Psoas muscle (tissue), 8 donors: ENCODE results near the gene URM1. TPM values are rescaled to one million over a fixed set of nuclear protein-coding genes. Genes with fewer than 3 reads are reported as not detected.

Experiments
- ATAC-seq, 4 donors: fragments of 200-7000 bp; cut with Tn5 transposase; one replicate each; pipeline ENCODE4 v1.9.1; 2020; ENCODE audit warnings: moderate library complexity in 3 of 4, mild to moderate bottlenecking in 2 of 4
- DNase-seq, 2 donors: peaks; one replicate each; pipeline ENCODE4 v3.0.0-alpha.2; 2020
- H3K27ac ChIP-seq: fragments of 200-600 bp; one replicate; pipeline ENCODE4 v1.8.0; 2022
- H3K27me3 ChIP-seq, 3 donors: fragments of 200-600 bp in 1 of 3; one replicate each; pipeline versions ENCODE4 v1.6.1 to v1.8.0; 2013 to 2022; ENCODE audit warnings: low read length in 2 of 3, mild to moderate bottlenecking in 2 of 3, moderate library complexity in 1 of 3; ENCODE audit not compliant: insufficient read depth in 3 of 3
- H3K36me3 ChIP-seq, 2 donors: fragments of 200-600 bp in 1 of 2; one replicate each; pipeline versions ENCODE4 v1.6.1 to v1.8.0; 2013 to 2022; ENCODE audit warnings: low read depth in 1 of 2, mild to moderate bottlenecking in 1 of 2, moderate library complexity in 1 of 2; ENCODE audit not compliant: insufficient read depth in 1 of 2
- H3K4me1 ChIP-seq: fragments of 200-600 bp; one replicate; pipeline ENCODE4 v1.8.0; 2022
- H3K4me3 ChIP-seq: fragments of 200-600 bp; one replicate; pipeline ENCODE4 v1.8.0; 2022; ENCODE audit warnings: mild to moderate bottlenecking
- H3K9me3 ChIP-seq: fragments of 200-600 bp; one replicate; pipeline ENCODE4 v1.8.0; 2022
- CTCF ChIP-seq: fragments of 200-600 bp; IDR thresholded peaks from one replicate; pipeline ENCODE4 v1.8.0; 2022; ENCODE audit warnings: antibody characterized with exemption
- WGBS, 3 donors: extraction: QIAGEN DNeasy Blood & Tissue Kit; methylation state at CpG; one replicate each; pipeline versions ENCODE4 v1.1.6 to v1.1.7; 2013; 5-methylcytosine and 5-hydroxymethylcytosine counted together
- intact Hi-C, 2 donors: fragments of 100-400 bp; cut with DNase I; formaldehyde crosslinking; loops; one replicate each; pipeline versions ENCODE4 v1.11.0 to v1.14.2; 2022
- polyA plus RNA-seq, 3 donors: library from polyadenylated mRNA; stranded (reverse); fragments of 200-250 nt; gene quantifications; one replicate each; pipeline ENCODE4 v1.2.3, GENCODE V29; 2013
- total RNA-seq, 4 donors: library from RNA; stranded (reverse); fragmentation: NEBNext Ultra II Directional in 2 of 4; extraction: Animal tissue kit (Norgen Biotek cat#: 25700) in 2 of 4; gene quantifications; one replicate each; pipeline versions ENCODE4 v1.2.1 to v1.2.4, GENCODE V29; 2021 to 2023
- donor health status: healthy with polysubstance abuse.
- donor health status: DM: no; HTN: no; CAD: no; lungs with moderate emphysema.
- donor health status: Bipolar disorder and iron deficiency.
- donor health status: healthy.
- donor health status: DM: yes; HTN: yes; CAD: no.
- donor health status: DM: no; HTN: no; CAD: no.
- donor health status: DM: no; HTN: no; CAD: no.
- donor health status: DM: yes; HTN: yes; CAD: no.

Gene URM1
- total and polyA plus RNA-seq, 7 donors: 34.5 to 111 (median 57.9) TPM

- intact Hi-C loops: no loop called here
- peaks cover 12 to 84% of the 10 kb centered on the region in 2 donors for H3K36me3 ChIP-seq
- DNase-seq: no peak
- H3K27me3 ChIP-seq: no peaks in the 10 kb centered on the region
- no peak overlapping the region for H3K4me3 ChIP-seq
- no peaks in the 10 kb centered on the region for H3K9me3 ChIP-seq
- H3K4me1 ChIP-seq: no peaks in the 10 kb centered on the region
- ATAC-seq: no peak
- TF ChIP-seq CTCF: no peak
- no peak overlapping the region for H3K27ac ChIP-seq
- 85 to 93% (median 90%) methylated on average over 7 of the region's 7 CpGs for WGBS, 3 donors
These were observed 13.8 kb downstream of the URM1 start for GRCh38 chr9:128384801-128385495.

- intact Hi-C loops: no loop called here
- no peak overlapping the region for H3K27ac ChIP-seq
- no peaks in the 10 kb centered on the region for H3K27me3 ChIP-seq
- ATAC-seq (no peak), DNase-seq (no peak)
- WGBS, 3 donors: 72 to 83% (median 79%) methylated on average over 18 of the region's 18 CpGs
- no peak for TF ChIP-seq CTCF
- H3K9me3 ChIP-seq: no peaks in the 10 kb centered on the region
- H3K4me1 ChIP-seq: no peaks in the 10 kb centered on the region
- peaks cover 12 to 82% of the 10 kb centered on the region in 2 donors for H3K36me3 ChIP-seq
- H3K4me3 ChIP-seq: no peak overlapping the region
These were observed 14.6 kb downstream of the URM1 start for GRCh38 chr9:128385496-128386460.

GRCh38 chr9:128388150-128388549 is 17.0 kb downstream of the URM1 start:
- WGBS, 3 donors: 89 to 91% (median 90%) methylated on average over 10 of the region's 10 CpGs
- Histone ChIP-seq H3K9me3 (no peaks in the 10 kb centered on the region), H3K36me3 (peaks cover 12 to 83% of the 10 kb centered on the region in 2 donors), H3K4me3 (no peak overlapping the region), H3K4me1 (no peaks in the 10 kb centered on the region), H3K27me3 (no peaks in the 10 kb centered on the region), H3K27ac (no peak overlapping the region)
- DNase-seq (no peak), ATAC-seq (no peak)
- intact Hi-C loops: no loop called here
- TF ChIP-seq CTCF: no peak

GRCh38 chr9:128389395-128390149 is 18.4 kb downstream of the URM1 start:
- Histone ChIP-seq H3K27me3 (no peaks in the 10 kb centered on the region), H3K36me3 (peaks cover 12 to 72% of the 10 kb centered on the region in 2 donors), H3K4me3 (no peak overlapping the region), H3K4me1 (no peaks in the 10 kb centered on the region), H3K9me3 (no peaks in the 10 kb centered on the region), H3K27ac (no peak overlapping the region)
- DNase-seq (peak in 1 of 2 donors; percentile 28), ATAC-seq (peak; percentile 64)
- no peak for TF ChIP-seq CTCF
- intact Hi-C loops: no loop called here
- 73 to 83% (median 77%) methylated on average over 13 of the region's 13 CpGs for WGBS, 3 donors
